Thoracic aorta (tissue), 2 donors: ENCODE data around the gene FAM47E. TPM values are rescaled to one million over a fixed set of nuclear protein-coding genes. Genes with fewer than 3 reads are reported as not detected.

Experiments
- ATAC-seq: fragments of 150-250 bp; one replicate; pipeline ENCODE4 v1.8.0; 2017; ENCODE audit warnings: low read depth; ENCODE audit not compliant: insufficient number of reproducible peaks, low FRiP score
- DNase-seq: peaks from one replicate; pipeline ENCODE4 v3.0.0-alpha.2; 2020; ENCODE audit warnings: low spot score
- H3K27ac ChIP-seq, 2 donors: fragments of 200-600 bp; sonication (generic); 1 replicate in 1 of 2; 2 replicates in 1 of 2; pipeline ENCODE4 v1.5.1; 2016; ENCODE audit warnings: mild to moderate bottlenecking in 2 of 2, moderate library complexity in 2 of 2
- H3K27me3 ChIP-seq: fragments of 200-600 bp; sonication (generic); replicated peaks from 2 replicates; pipeline ENCODE4 v1.6.0; 2016; ENCODE audit warnings: mild to moderate bottlenecking; ENCODE audit not compliant: insufficient read depth
- H3K36me3 ChIP-seq: fragments of 200-600 bp; sonication (generic); one replicate; pipeline ENCODE4 v1.5.1; 2016
- H3K4me1 ChIP-seq, 2 donors: fragments of 200-600 bp; sonication (generic); 1 replicate in 1 of 2; 2 replicates in 1 of 2; pipeline versions ENCODE4 v1.5.1 to v1.6.0; 2016; ENCODE audit warnings: low read depth in 2 of 2, mild to moderate bottlenecking in 1 of 2; ENCODE audit not compliant: control insufficient read depth in 1 of 2
- H3K4me3 ChIP-seq: fragments of 200-600 bp; sonication (generic); 2 replicates; pipeline ENCODE4 v1.5.1; 2016; ENCODE audit warnings: mild to moderate bottlenecking
- H3K9me3 ChIP-seq: fragments of 200-600 bp; sonication (generic); 2 replicates; pipeline ENCODE4 v1.5.1; 2016
- total RNA-seq, 2 donors: library from RNA; depleted of rRNA; stranded (reverse); fragments of >200 nt; gene quantifications; one replicate each; pipeline versions ENCODE4 v1.1.0 to v1.2.3, GENCODE V29; 2016
- TF ChIP-seq, protein P1 (sequence below): fragments of 200-600 bp; sonication (generic); IDR thresholded peaks from one replicate; pipeline ENCODE4 v1.5.1; 2019; ENCODE audit warnings: antibody characterized with exemption

The FAM47E gene
- total RNA-seq, 2 donors from 2014 or later = 0.42 to 0.54 TPM

DNA sequence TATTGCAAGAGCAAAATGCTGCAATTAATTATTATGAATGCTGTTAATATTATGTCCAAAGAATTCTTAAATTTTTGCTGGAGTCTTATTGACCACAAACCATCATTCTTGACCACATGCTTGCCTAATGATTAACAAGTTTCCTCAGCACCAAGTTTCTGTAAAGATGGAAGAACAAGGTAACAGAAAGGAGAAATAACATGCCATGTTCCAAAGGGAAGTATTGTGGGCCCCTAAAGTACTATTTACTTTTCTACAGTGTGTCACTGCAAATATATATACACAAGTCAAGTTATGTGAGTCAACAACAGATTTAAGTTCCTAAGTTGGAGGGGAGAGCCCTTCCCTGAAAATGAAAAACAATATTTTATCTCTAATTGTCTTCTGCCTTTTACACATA is 20.6 kb downstream of the FAM47E start:
- ATAC-seq = no peak
- TF ChIP-seq, protein P1, sequence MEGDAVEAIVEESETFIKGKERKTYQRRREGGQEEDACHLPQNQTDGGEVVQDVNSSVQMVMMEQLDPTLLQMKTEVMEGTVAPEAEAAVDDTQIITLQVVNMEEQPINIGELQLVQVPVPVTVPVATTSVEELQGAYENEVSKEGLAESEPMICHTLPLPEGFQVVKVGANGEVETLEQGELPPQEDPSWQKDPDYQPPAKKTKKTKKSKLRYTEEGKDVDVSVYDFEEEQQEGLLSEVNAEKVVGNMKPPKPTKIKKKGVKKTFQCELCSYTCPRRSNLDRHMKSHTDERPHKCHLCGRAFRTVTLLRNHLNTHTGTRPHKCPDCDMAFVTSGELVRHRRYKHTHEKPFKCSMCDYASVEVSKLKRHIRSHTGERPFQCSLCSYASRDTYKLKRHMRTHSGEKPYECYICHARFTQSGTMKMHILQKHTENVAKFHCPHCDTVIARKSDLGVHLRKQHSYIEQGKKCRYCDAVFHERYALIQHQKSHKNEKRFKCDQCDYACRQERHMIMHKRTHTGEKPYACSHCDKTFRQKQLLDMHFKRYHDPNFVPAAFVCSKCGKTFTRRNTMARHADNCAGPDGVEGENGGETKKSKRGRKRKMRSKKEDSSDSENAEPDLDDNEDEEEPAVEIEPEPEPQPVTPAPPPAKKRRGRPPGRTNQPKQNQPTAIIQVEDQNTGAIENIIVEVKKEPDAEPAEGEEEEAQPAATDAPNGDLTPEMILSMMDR = no peak
- no peaks in the 10 kb centered on the region for H3K9me3 ChIP-seq

DNA sequence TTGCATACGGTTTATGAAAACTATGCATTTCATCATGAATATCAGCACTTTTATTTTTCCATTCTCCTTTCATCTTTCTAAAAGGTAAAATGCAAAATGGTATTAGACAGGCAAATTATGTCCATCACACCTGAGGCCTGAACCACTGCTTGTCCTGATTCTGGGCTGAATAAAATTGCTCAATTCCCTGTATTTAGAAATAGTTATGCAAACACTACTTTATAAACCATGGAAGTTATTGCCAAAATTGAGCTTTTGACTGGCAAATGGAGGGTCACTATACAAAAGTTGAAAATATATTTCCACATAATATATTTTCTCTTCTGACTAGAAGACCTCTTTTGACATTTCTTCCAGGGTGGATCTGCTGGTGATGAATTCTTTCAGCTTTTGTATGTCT is 21.1 kb downstream of the FAM47E start:
- H3K9me3 ChIP-seq = no peaks in the 10 kb centered on the region
- H3K36me3 ChIP-seq = no peaks in the 10 kb centered on the region
- no peak overlapping the region for H3K4me3 ChIP-seq
- no peak for DNase-seq
- H3K27me3 ChIP-seq = no peaks in the 10 kb centered on the region
- TF ChIP-seq, protein P1 = no peak
- H3K4me1 ChIP-seq = no peaks in the 10 kb centered on the region
- H3K27ac ChIP-seq = no peak overlapping the region
- no peak for ATAC-seq

More for the DNA sequence above, 20.6 kb downstream of the FAM47E start:
- no peaks in the 10 kb centered on the region for H3K4me1 ChIP-seq
- H3K36me3 ChIP-seq = no peaks in the 10 kb centered on the region
- no peak overlapping the region for H3K27ac ChIP-seq
- no peaks in the 10 kb centered on the region for H3K27me3 ChIP-seq
- DNase-seq = no peak
- no peak overlapping the region for H3K4me3 ChIP-seq

DNA sequence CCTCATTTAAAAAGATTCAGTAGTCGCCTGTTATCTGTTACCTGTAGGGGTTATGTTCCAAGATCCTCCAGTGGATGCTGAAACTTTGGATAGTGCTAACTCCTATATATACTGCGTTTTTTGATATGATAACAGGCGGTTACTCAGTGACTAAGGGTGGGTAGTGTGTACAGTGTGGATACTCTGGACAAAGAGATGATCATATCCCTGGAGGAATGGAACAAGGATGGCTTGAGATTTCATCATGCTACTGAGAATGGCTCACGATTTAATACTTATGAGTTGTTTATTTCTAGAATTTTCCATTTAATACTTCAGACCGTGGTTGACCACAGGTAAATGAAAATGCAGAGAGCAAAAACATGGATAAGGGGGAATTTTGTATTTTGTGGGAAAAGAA is 21.5 kb downstream of the FAM47E start:
- DNase-seq = no peak
- no peaks in the 10 kb centered on the region for H3K9me3 ChIP-seq
- ATAC-seq = no peak
- no peaks in the 10 kb centered on the region for H3K27me3 ChIP-seq
- H3K36me3 ChIP-seq = no peaks in the 10 kb centered on the region
- H3K4me3 ChIP-seq = no peak overlapping the region
- H3K4me1 ChIP-seq = no peaks in the 10 kb centered on the region
- TF ChIP-seq, protein P1 = no peak
- no peak overlapping the region for H3K27ac ChIP-seq

DNA sequence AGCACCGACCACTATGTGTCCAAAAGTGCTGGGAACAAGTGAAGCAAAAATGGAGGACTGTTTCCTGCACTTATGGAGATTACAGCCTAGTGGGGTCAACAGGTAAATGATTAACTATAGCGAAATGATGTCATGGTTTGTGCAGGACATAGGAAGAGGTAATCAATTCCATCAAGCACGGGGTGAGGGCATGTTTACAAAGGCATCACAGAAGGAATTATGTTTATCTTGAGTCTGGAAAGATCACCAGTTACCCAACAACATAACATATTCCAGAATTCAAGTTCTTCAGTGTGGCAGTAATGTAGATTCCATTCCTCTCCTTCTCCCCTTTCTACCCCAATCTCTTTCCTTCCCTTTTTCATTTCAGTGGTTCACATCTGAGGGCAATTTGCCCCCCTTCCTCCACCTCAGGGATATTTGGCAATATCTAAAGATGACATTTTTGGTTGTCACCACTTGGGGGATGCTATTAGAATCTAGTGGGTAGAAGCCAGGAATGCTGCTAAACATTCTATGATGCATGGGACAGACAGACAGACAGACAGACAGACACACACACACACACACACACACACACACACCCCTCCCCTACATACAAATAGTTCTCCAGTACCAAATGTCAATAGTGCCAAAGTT is 24.1 kb downstream of the FAM47E start:
- Histone ChIP-seq H3K36me3 (no peaks in the 10 kb centered on the region), H3K27ac (no peak overlapping the region), H3K4me3 (no peak overlapping the region), H3K27me3 (no peaks in the 10 kb centered on the region), H3K4me1 (no peaks in the 10 kb centered on the region), H3K9me3 (no peaks in the 10 kb centered on the region)
- no peak for ATAC-seq
- DNase-seq = no peak
- TF ChIP-seq, protein P1 = no peak

DNA sequence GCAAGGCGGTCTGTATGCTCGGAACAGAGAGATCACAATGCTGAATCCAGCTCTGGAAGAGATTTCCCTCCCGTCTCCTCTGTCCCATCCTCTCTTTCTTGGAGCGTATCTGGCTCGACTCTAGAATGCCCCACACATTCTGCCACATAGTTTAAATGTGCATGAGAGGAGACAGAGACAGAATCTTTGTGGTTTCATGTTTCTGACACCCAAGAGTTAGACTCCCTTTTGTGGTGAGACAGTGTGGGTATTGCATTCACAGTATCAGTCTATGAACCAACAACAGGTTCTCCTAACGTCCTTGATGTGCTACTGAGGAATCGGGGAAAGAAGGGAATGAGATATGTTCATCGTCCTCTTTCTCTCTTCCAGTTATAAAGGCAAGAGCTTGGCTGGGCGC is 25.3 kb downstream of the FAM47E start:
- TF ChIP-seq, protein P1 = no peak
- Histone ChIP-seq H3K36me3 (no peaks in the 10 kb centered on the region), H3K9me3 (no peaks in the 10 kb centered on the region), H3K27ac (no peak overlapping the region), H3K4me3 (no peak overlapping the region), H3K27me3 (no peaks in the 10 kb centered on the region), H3K4me1 (no peaks in the 10 kb centered on the region)
- no peak for ATAC-seq
- DNase-seq = no peak
